ENCODE measurements around the gene PGK1. TPM values are rescaled to one million over a fixed set of nuclear protein-coding genes. Genes with fewer than 3 reads are reported as not detected.

The PGK1 gene
- polyA plus RNA-seq, 4 donors, result 185 to 288 (median 207) TPM

DNA sequence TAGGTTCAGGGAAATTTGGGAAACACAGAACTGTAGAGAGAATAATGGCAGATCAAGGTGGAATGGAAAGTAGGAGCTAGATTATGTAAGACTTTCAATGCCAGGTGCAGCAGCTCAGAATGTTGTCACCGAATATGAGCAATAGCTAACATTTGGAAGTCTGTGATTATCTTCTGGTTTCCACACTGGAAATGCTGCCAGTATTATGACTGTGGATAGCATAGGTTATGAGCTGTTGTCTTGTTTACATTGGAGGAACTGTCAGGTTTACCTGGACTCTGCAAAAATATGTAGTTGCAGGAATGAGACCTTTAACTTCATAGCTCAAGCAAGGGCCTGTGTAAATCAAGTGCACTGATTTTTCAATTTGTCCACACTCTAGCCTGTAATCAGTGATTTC, 61.4 kb downstream of the PGK1 start:
- H3K9me3 ChIP-seq (ENCODE audit: control insufficient read depth in 2 of 2, insufficient read depth in 1 of 2, low read depth in 1 of 2, low read length in 1 of 2), result no peaks in the 10 kb centered on the region
- no peaks in the 10 kb centered on the region for H3K4me1 ChIP-seq (ENCODE audit: control insufficient read depth in 3 of 3, insufficient read depth in 2 of 3, low read depth in 1 of 3, low read length in 2 of 3)
- 69 to 78% (median 70%) methylated on average over 1 of the region's 1 CpG for WGBS, 3 donors
- no peak for FAIRE-seq
- no peaks in the 10 kb centered on the region for H3K36me3 ChIP-seq (ENCODE audit: control insufficient read depth in 3 of 3, insufficient read depth in 2 of 3, low read depth in 1 of 3, low read length in 3 of 3)
- H3K4me3 ChIP-seq (ENCODE audit: low read depth in 1 of 3, low read length in 3 of 3), result no peak overlapping the region
- H3K27me3 ChIP-seq (ENCODE audit: control insufficient read depth in 3 of 3, insufficient read depth in 3 of 3, low read length in 3 of 3), result no peaks in the 10 kb centered on the region
- DNase-seq, result no peak
- no peak overlapping the region for H3K27ac ChIP-seq (ENCODE audit: low read depth in 1 of 3, low read length in 2 of 3)

DNA sequence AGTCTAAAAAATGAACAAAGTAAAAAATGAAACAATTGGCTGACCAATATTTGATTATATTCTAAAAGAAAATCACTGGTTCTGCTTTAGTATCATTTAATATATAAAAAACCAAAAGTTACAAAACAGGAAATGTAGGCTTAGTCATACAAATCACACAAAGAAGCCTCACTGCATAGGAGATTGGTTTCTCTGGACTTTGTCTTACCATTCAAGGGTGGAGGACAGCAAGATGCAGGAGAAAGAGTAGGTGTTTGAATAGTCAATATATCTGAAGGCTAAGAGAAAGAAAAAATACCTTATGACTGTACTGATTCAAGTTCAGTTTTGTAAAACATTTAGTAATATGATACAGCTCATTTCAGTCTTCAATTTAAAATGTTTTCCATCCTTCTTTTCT, 64.0 kb downstream of the PGK1 start:
- no peaks in the 10 kb centered on the region for H3K9me3 ChIP-seq (ENCODE audit: control insufficient read depth in 2 of 2, insufficient read depth in 1 of 2, low read depth in 1 of 2, low read length in 1 of 2)
- no peak overlapping the region for H3K27ac ChIP-seq (ENCODE audit: low read depth in 1 of 3, low read length in 2 of 3)
- no peaks in the 10 kb centered on the region for H3K36me3 ChIP-seq (ENCODE audit: control insufficient read depth in 3 of 3, insufficient read depth in 2 of 3, low read depth in 1 of 3, low read length in 3 of 3)
- no peak overlapping the region for H3K4me3 ChIP-seq (ENCODE audit: low read depth in 1 of 3, low read length in 3 of 3)
- DNase-seq, result peak; percentile 1 to 2
- FAIRE-seq, result no peak
- H3K27me3 ChIP-seq (ENCODE audit: control insufficient read depth in 3 of 3, insufficient read depth in 3 of 3, low read length in 3 of 3), result no peaks in the 10 kb centered on the region
- H3K4me1 ChIP-seq (ENCODE audit: control insufficient read depth in 3 of 3, insufficient read depth in 2 of 3, low read depth in 1 of 3, low read length in 2 of 3), result no peaks in the 10 kb centered on the region

Other genes starting within 250 kb of the PGK1 start
- gene MAGT1, start 208.8 kb upstream of the PGK1 start, polyA plus RNA-seq, result 10 to 100 TPM in 2 of 4 donors, 1 to 10 TPM in 2; 9.2 to 83.8 (median 23.1) TPM
- 1,000 to 10,000 TPM in 3 of 4 donors, 100 to 1,000 TPM in 1; 241 to 2,345 (median 1,480) TPM for gene COX7B, start 204.8 kb upstream of the PGK1 start, polyA plus RNA-seq
- 1 to 10 TPM in 3 of 4 donors, under 1 TPM in 1; 0.81 to 9.2 (median 1.8) TPM for gene ATP7A, start 193.6 kb upstream of the PGK1 start, polyA plus RNA-seq
- under 1 TPM in 1 of 4 donors, not detected in 3; 0.07 TPM for gene PGAM4, start 134.6 kb upstream of the PGK1 start, polyA plus RNA-seq
- 10 to 100 TPM in 1 of 4 donors, 1 to 10 TPM in 3; 1.6 to 19.2 (median 6.7) TPM for gene TAF9B, start 35.4 kb downstream of the PGK1 start, polyA plus RNA-seq
- 1 to 10 TPM in 2 of 4 donors, under 1 TPM in 1, not detected in 1; 0.79 to 1.9 (median 1.1) TPM for gene CYSLTR1, start 223.4 kb downstream of the PGK1 start, polyA plus RNA-seq

Measured in small intestine (tissue), 7 donors.